Measurements from ENCODE around the gene TBPL1. TPM values are rescaled to one million over a fixed set of nuclear protein-coding genes. Genes with fewer than 3 reads are reported as not detected.
A peak's percentile ranks its signal among the peaks of the same experiment; 100 is the strongest.
"Not testable (repeated sequence)": the region's sequence is repeated elsewhere in the genome, so short reads cannot be mapped to it uniquely, and the experiment has no call there.

Gene TBPL1
- total RNA-seq, 1 donor = 14.1 TPM

- H3K27ac ChIP-seq (ENCODE audit: low read depth, low read length) = no peak overlapping the region
- no peak overlapping the region for H3K4me3 ChIP-seq (ENCODE audit: insufficient read depth, low read length)
- H3K9me3 ChIP-seq (ENCODE audit: low read depth, low read length) = no peaks in the 10 kb centered on the region
- no peak for DNase-seq (ENCODE audit: insufficient read length, low spot score, missing footprints)
- TF ChIP-seq, protein P1, sequence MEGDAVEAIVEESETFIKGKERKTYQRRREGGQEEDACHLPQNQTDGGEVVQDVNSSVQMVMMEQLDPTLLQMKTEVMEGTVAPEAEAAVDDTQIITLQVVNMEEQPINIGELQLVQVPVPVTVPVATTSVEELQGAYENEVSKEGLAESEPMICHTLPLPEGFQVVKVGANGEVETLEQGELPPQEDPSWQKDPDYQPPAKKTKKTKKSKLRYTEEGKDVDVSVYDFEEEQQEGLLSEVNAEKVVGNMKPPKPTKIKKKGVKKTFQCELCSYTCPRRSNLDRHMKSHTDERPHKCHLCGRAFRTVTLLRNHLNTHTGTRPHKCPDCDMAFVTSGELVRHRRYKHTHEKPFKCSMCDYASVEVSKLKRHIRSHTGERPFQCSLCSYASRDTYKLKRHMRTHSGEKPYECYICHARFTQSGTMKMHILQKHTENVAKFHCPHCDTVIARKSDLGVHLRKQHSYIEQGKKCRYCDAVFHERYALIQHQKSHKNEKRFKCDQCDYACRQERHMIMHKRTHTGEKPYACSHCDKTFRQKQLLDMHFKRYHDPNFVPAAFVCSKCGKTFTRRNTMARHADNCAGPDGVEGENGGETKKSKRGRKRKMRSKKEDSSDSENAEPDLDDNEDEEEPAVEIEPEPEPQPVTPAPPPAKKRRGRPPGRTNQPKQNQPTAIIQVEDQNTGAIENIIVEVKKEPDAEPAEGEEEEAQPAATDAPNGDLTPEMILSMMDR (IDR thresholded peaks at IDR 0.05; ENCODE audit: extremely low read depth, low read depth, low read length) = no peak
- no peaks in the 10 kb centered on the region for H3K36me3 ChIP-seq (ENCODE audit: insufficient read depth, low read length)
- peaks cover 81% of the 10 kb centered on the region for H3K79me2 ChIP-seq (ENCODE audit: insufficient read depth, low read length)
- no peaks in the 10 kb centered on the region for H3K27me3 ChIP-seq (ENCODE audit: insufficient read depth, low read length)
- H3K4me2 ChIP-seq (ENCODE audit: insufficient read depth, low read length) = no peak overlapping the region
- peaks cover 16% of the 10 kb centered on the region for H4K20me1 ChIP-seq (ENCODE audit: insufficient read depth, low read length)
- no peak overlapping the region for H2AFZ ChIP-seq (ENCODE audit: low read length)
- H3K4me1 ChIP-seq (ENCODE audit: insufficient read depth, low read length) = peaks cover 7% of the 10 kb centered on the region
These were observed 13.8 kb downstream of the TBPL1 start for GRCh38 chr6:133966654-133967329.

DNA sequence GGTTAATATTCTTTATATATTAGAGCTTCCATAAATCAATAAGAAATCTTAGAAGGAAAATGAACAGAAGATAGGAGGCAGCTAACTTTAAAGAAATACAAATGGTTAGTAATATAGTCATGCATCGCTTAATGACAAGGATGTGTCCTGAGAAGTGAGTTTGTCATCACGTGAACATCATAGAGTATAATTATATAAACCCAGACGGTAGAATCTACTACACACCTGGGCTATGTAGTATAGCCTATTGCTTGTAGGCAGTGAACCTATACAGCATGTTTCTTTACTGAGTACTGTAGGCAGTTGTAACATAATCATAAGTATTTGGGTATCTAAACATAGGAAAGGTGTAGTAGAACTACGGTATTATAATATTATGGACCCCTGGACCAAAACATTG is 14.3 kb downstream of the TBPL1 start:
- TF ChIP-seq, protein P1 (IDR thresholded peaks at IDR 0.05; ENCODE audit: extremely low read depth, low read depth, low read length) = no peak
- H3K36me3 ChIP-seq (ENCODE audit: insufficient read depth, low read length) = no peaks in the 10 kb centered on the region
- no peak for DNase-seq (ENCODE audit: insufficient read length, low spot score, missing footprints)
- no peak overlapping the region for H3K4me3 ChIP-seq (ENCODE audit: insufficient read depth, low read length)
- H3K9me3 ChIP-seq (ENCODE audit: low read depth, low read length) = no peaks in the 10 kb centered on the region
- peak overlapping the region; percentile 2 for H3K27ac ChIP-seq (ENCODE audit: low read depth, low read length)
- no peak overlapping the region for H3K4me2 ChIP-seq (ENCODE audit: insufficient read depth, low read length)
- peaks cover 13% of the 10 kb centered on the region for H3K4me1 ChIP-seq (ENCODE audit: insufficient read depth, low read length)
- H3K27me3 ChIP-seq (ENCODE audit: insufficient read depth, low read length) = no peaks in the 10 kb centered on the region
- peaks cover 11% of the 10 kb centered on the region for H4K20me1 ChIP-seq (ENCODE audit: insufficient read depth, low read length)
- no peak overlapping the region for H2AFZ ChIP-seq (ENCODE audit: low read length)
- peaks cover 81% of the 10 kb centered on the region for H3K79me2 ChIP-seq (ENCODE audit: insufficient read depth, low read length)

- H2AFZ ChIP-seq (ENCODE audit: low read length); H3K4me2 ChIP-seq (ENCODE audit: insufficient read depth, low read length); H3K4me3 ChIP-seq (ENCODE audit: insufficient read depth, low read length); DNase-seq (ENCODE audit: insufficient read length, low spot score, missing footprints); H3K36me3 ChIP-seq (ENCODE audit: insufficient read depth, low read length); H3K9me3 ChIP-seq (ENCODE audit: low read depth, low read length); H4K20me1 ChIP-seq (ENCODE audit: insufficient read depth, low read length); H3K27me3 ChIP-seq (ENCODE audit: insufficient read depth, low read length): not testable (repeated sequence)
- Histone ChIP-seq H3K79me2 (ENCODE audit: insufficient read depth, low read length) (peaks cover 79% of the 10 kb centered on the region), H3K27ac (ENCODE audit: low read depth, low read length) (peak overlapping the region; percentile 2), H3K4me1 (ENCODE audit: insufficient read depth, low read length) (peaks cover 18% of the 10 kb centered on the region)
These were observed 14.8 kb downstream of the TBPL1 start for GRCh38 chr6:133967835-133968234.

GRCh38 chr6:133969285-133969920 is 16.4 kb downstream of the TBPL1 start:
- no peak for DNase-seq (ENCODE audit: insufficient read length, low spot score, missing footprints)
- TF ChIP-seq, protein P1 (IDR thresholded peaks at IDR 0.05; ENCODE audit: extremely low read depth, low read depth, low read length) = no peak
- Histone ChIP-seq H3K27ac (ENCODE audit: low read depth, low read length) (no peak overlapping the region), H3K27me3 (ENCODE audit: insufficient read depth, low read length) (no peaks in the 10 kb centered on the region), H2AFZ (ENCODE audit: low read length) (no peak overlapping the region), H3K4me3 (ENCODE audit: insufficient read depth, low read length) (no peak overlapping the region), H3K4me2 (ENCODE audit: insufficient read depth, low read length) (no peak overlapping the region), H3K9me3 (ENCODE audit: low read depth, low read length) (no peaks in the 10 kb centered on the region), H3K79me2 (ENCODE audit: insufficient read depth, low read length) (peaks cover 82% of the 10 kb centered on the region), H3K36me3 (ENCODE audit: insufficient read depth, low read length) (no peaks in the 10 kb centered on the region), H3K4me1 (ENCODE audit: insufficient read depth, low read length) (peaks cover 22% of the 10 kb centered on the region), H4K20me1 (ENCODE audit: insufficient read depth, low read length) (peaks cover 6% of the 10 kb centered on the region)

All from osteoblast (primary cell).